Mucosa of rectum (tissue), 2 donors: Measurements from ENCODE around the gene PPP6C.
"Not testable (repeated sequence)": the region's sequence is repeated elsewhere in the genome, so short reads cannot be mapped to it uniquely, and the experiment has no call there.

Source experiments
- H3K27ac ChIP-seq, 2 donors: one replicate each; pipeline ENCODE4 v1.7.0; 2013; ENCODE audit warnings: inconsistent platforms in 2 of 2, low read depth in 2 of 2, low read length in 2 of 2
- H3K27me3 ChIP-seq, 2 donors: one replicate each; pipeline ENCODE4 v1.7.0; 2013; ENCODE audit warnings: low read length in 2 of 2; ENCODE audit not compliant: control insufficient read depth in 2 of 2, insufficient read depth in 2 of 2
- H3K36me3 ChIP-seq, 2 donors: one replicate each; pipeline ENCODE4 v1.7.0; 2013; ENCODE audit warnings: low read length in 2 of 2; ENCODE audit not compliant: control insufficient read depth in 2 of 2, insufficient read depth in 2 of 2
- H3K4me1 ChIP-seq, 2 donors: one replicate each; pipeline ENCODE4 v1.7.0; 2013; ENCODE audit warnings: low read length in 2 of 2, mild to moderate bottlenecking in 1 of 2; ENCODE audit not compliant: control insufficient read depth in 2 of 2, insufficient read depth in 2 of 2
- H3K4me3 ChIP-seq, 2 donors: one replicate each; pipeline ENCODE4 v1.7.0; 2013; ENCODE audit warnings: low read length in 2 of 2
- H3K9ac ChIP-seq, 2 donors: one replicate each; pipeline ENCODE4 v1.7.0; 2013; ENCODE audit warnings: low read length in 2 of 2, low read depth in 1 of 2, mild to moderate bottlenecking in 1 of 2
- H3K9me3 ChIP-seq, 2 donors: one replicate each; pipeline ENCODE4 v1.7.0; 2013; ENCODE audit warnings: low read length in 2 of 2; ENCODE audit not compliant: control insufficient read depth in 2 of 2
- donor health status: healthy.
- donor health status: Normal muscosa, but diverticular disease.

The PPP6C gene

DNA sequence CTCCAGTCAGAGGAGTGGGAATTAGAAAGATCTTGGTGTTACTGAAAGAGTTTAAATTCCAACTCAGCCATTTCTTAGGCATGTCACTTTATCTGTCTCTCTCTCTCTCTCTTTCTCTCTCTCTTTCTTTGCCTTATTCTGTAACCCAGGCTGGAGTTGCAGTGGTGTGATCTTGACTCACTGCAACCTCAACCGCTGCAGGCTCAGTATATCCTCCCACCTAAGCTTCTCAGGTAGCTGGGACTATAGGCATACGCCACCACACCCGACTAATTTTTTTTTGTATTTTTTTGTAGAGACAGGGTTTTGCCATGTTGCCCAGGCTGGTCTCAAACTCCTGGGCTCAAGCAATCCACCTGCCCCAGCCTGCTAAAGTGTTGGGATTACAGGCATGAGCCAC is 29.0 kb upstream of the PPP6C start:
- no peaks in the 10 kb centered on the region for H3K4me1 ChIP-seq
- peaks cover 0 to 10% of the 10 kb centered on the region in 2 donors for H3K36me3 ChIP-seq
- no peaks in the 10 kb centered on the region for H3K9me3 ChIP-seq
- H3K27me3 ChIP-seq = no peaks in the 10 kb centered on the region
- H3K4me3 ChIP-seq = no peak overlapping the region
- H3K9ac ChIP-seq = no peak overlapping the region
- no peak overlapping the region for H3K27ac ChIP-seq

DNA sequence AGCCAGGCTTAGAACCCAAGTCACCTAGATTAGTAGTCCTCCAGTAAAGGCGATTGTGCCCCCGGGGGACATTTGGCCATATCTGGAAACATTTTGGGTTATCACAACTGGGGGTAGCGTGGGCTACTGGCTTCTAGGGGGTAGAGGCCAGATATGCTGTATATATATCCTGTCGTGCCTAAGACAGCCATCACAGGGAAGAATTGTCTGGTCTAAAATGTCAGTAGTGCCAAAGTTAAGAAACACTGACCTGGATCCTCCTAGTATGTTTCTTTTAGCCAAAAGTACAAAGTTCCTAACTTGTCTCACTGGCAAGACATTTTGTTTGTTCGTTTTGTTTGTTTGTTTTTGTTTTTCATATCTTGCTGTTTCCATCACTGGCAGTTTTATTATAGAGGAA is 24.6 kb upstream of the PPP6C start:
- Histone ChIP-seq H3K9ac (no peak overlapping the region), H3K9me3 (no peaks in the 10 kb centered on the region), H3K4me3 (no peak overlapping the region), H3K4me1 (no peaks in the 10 kb centered on the region), H3K27ac (no peak overlapping the region), H3K36me3 (peaks cover 0 to 18% of the 10 kb centered on the region in 2 donors), H3K27me3 (no peaks in the 10 kb centered on the region)

DNA sequence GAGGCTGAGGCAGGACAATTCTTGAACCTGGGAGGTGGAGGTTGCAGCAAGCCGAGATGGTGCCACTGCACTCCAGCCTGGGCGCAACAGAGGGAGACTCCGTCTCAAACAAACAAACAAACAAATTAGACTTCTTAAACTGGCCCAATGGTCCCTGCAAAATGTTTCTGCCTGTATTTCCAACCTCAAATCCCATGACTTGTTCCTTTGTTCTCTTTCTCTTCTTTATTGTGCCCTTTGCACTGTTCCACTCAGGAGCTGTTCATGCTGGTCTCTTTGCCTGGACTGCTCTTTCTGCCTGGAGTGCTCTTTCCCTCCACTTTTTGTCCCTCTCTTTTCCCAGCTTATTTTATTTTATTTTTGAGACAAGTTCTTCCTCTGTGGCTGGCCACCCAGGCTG is 14.9 kb upstream of the PPP6C start:
- peaks cover 14 to 15% of the 10 kb centered on the region in 2 donors for H3K36me3 ChIP-seq
- H3K9me3 ChIP-seq = no peaks in the 10 kb centered on the region
- no peak overlapping the region for H3K4me3 ChIP-seq
- H3K27ac ChIP-seq = no peak overlapping the region
- no peaks in the 10 kb centered on the region for H3K27me3 ChIP-seq
- no peak overlapping the region for H3K9ac ChIP-seq
- H3K4me1 ChIP-seq = peaks cover 5% of the 10 kb centered on the region in 2 donors

DNA sequence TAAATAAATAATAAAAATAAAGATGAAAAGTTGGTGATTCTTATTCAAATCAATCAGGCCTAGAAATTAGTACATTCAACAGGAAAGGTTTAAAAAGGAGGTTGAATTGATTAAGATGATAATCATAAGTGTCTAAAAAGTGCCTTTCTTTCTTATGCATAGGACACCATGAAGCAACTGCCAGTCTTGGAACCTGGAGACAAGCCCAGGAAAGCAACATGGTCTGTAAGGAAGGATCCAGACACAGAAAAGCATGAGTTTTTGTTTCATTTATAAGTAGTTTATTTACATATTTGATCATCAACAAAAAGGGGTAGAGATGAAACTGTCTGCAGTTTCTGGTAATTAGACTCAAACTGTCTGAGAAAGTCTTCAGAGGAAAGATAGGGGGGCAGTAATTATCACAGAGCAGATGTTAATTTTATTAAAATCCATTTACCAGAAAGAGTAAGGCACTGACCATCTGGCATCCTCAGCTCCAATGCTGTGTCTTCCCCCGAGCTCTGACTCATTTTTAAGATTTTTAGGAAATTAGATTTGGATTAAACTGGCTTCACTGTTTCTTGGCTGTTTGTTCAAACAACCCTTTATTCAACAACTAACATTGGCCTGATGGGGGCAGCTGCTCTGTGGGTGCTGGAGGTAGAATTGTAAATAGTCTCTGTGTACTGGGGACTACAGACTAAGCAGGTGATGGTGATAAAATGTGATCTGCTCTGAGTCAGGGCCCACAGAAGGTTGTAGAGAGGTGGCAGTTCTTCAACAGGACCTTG is 13.4 kb upstream of the PPP6C start:
- H3K27ac ChIP-seq = no peak overlapping the region
- peaks cover 5 to 7% of the 10 kb centered on the region in 2 donors for H3K4me1 ChIP-seq
- H3K9ac ChIP-seq = no peak overlapping the region
- H3K36me3 ChIP-seq = peaks cover 14 to 15% of the 10 kb centered on the region in 2 donors
- no peaks in the 10 kb centered on the region for H3K27me3 ChIP-seq
- H3K9me3 ChIP-seq = no peaks in the 10 kb centered on the region
- no peak overlapping the region for H3K4me3 ChIP-seq

DNA sequence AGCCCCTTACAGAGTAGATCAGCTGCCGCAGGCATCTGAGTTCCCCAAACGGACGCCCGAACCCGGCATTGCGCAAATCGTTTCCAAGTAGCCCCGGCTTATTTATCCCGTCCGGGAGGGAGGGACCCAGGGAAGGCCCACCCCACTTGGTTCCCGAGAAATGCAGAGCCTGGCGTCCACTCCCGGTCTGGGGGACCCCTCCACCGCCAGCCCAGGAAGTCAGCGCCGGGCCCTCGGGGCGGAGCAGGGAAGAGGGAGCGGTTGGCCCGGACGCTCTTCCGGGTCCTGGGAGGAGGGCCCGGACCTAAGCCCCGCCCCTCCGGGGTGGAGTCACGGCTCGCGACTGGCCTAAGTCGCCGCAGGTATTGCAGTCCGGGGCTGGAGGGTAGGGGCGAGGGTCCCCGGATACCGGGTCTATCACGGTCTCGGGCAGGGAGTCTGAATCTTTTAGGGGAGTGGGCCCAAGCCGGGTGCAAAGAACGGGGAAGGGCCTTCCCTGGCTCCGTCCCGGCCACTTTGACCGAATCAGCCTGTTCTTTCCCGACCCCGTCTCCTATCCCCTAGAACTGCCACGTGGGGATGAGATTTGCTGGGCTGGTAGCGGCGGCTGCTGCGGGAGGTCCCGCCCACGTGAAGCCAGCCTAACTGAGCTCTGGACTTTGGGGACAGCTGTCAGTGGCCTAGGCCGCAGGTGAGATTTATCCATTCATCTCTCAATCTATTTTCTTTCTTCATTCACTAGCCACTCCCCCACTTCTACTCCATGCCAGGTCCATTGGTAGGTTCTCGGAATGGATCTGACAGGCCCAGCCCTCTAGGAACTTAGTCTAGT is 10.8 kb upstream of the PPP6C start, which contains the start of gene RABEPK:
Gene RABEPK (plus strand): TSS at position 327 of the 832 bp plus-strand sequence. CDS start 2,472 bp downstream, outside the sequence.
- H3K27me3 ChIP-seq = no peaks in the 10 kb centered on the region

DNA sequence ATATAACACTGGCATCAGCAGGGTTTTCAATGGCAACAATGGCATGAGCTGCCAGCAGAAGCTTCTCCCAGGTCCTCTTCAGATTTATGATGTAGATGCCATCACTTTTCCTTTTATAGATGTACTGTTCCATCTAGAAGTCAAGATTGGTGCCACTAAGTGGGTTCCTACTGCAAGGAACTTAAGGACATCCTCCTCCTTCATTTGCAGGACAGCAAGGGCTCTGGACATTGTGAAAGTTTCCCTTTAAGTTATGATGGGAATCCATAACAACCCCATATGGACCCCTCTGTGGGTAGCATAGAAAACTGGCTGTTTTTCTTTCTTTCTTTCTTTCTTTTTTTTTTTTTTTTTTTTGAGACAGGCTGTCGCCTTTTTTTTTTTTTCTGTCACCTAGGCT is 6.0 kb upstream of the PPP6C start:
- not testable (repeated sequence) for H3K27me3 ChIP-seq, H3K9ac ChIP-seq, H3K4me1 ChIP-seq, H3K9me3 ChIP-seq, H3K27ac ChIP-seq, H3K36me3 ChIP-seq, H3K4me3 ChIP-seq

More for the DNA sequence above, 10.8 kb upstream of the PPP6C start, which contains the start of gene RABEPK:
- no peaks in the 10 kb centered on the region for H3K9me3 ChIP-seq
- H3K4me3 ChIP-seq = peak within 1 kb of the TSS; percentile 89 to 99
- peaks cover 5 to 7% of the 10 kb centered on the region in 2 donors for H3K4me1 ChIP-seq
- peaks cover 3 to 4% of the 10 kb centered on the region in 2 donors for H3K36me3 ChIP-seq
- H3K9ac ChIP-seq = peak within 1 kb of the TSS; percentile 93
- peak within 1 kb of the TSS; percentile 92 to 93 for H3K27ac ChIP-seq

DNA sequence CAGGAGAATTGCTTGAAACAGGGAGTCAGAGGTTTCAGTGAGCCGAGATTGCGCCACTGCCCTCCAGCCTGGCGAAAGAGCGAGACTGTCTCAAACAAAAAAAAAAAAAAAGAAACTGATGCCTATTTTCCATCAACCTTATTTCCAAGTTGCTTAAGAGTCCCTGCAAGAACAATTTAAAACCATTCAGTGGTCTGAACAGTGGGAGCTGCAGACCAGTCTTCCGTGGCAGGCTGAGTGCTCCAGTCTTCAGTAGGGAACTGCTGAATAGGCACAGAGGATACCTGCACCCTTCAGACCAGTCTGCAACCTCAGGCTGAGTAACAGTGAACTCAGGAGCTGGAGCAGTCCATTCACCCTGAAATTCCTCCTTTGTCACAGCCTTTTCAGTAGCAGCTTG is 4.9 kb upstream of the PPP6C start:
- H3K36me3 ChIP-seq, H3K4me3 ChIP-seq, H3K4me1 ChIP-seq, H3K27me3 ChIP-seq, H3K9me3 ChIP-seq, H3K9ac ChIP-seq, H3K27ac ChIP-seq: not testable (repeated sequence)

DNA sequence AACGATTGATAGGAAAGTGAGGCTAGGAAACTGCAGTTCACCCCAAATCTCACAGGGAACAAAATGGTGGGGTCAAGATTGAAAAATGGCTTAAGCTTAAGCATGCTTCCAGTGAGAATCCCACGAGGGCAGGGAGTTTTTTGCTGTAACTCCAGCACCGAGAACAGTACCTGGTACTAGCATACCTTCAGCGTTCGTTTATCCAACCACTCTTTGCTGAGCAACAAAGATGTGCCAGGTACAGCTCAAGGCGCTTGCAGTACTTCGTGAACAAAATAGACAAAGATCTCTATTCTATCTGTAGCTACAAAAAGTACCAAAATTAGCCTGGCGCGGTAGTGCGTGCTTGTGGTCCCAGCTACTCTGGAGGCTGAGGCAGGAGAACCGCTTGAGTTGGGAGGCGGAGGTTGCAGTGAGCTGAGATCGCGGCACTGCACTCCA is 778 bp upstream of the PPP6C start:
- Histone ChIP-seq H3K27me3 (no peaks in the 10 kb centered on the region), H3K9ac (peak overlapping the region; percentile 95 to 97), H3K4me1 (peaks cover 0 to 12% of the 10 kb centered on the region in 2 donors), H3K36me3 (no peaks in the 10 kb centered on the region), H3K4me3 (peak overlapping the region; percentile 91 to 96), H3K27ac (peak overlapping the region; percentile 86 to 88), H3K9me3 (no peaks in the 10 kb centered on the region)

DNA sequence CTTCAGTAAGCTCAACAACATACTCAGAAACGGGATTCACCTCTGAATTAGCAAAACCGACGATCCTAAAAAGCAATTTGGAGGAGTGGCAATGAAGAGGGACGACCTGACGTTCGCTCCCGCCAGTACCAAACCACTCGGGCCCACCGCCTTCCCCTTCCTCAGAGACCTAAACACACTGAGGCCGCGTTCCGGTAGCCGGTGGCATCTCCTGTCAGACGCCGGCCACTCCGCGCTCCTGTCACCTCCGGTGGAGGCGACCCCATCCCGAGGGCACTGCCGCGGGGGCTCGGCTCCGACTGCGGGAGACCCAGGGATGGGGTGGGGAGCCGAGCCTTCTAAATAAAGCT is 617 bp downstream of the PPP6C start:
- no peaks in the 10 kb centered on the region for H3K36me3 ChIP-seq
- no peaks in the 10 kb centered on the region for H3K9me3 ChIP-seq
- H3K27me3 ChIP-seq = no peaks in the 10 kb centered on the region
- peaks cover 3 to 13% of the 10 kb centered on the region in 2 donors for H3K4me1 ChIP-seq
- peak overlapping the region; percentile 95 to 97 for H3K9ac ChIP-seq
- peak overlapping the region; percentile 86 to 88 for H3K27ac ChIP-seq
- H3K4me3 ChIP-seq = peak overlapping the region; percentile 91 to 96

DNA sequence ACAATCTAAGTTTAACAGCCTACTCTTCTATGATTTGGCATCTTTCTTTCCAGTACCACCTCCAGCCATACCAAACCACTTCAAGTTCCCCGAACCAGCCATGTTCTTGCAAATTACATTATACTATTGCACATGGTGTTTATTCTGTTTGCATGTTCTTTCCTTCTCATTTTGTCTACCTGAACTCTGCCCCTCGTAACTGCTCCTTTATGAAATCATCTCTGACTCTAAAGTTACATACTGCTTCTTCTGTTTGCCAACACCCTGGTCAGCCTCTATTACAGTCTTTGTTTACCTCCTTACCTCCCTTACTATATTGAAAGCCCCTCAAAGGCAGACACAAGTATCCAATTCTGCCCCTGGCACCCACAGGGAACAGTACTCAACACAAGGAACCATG is 6.0 kb downstream of the PPP6C start:
- H3K27me3 ChIP-seq = no peaks in the 10 kb centered on the region
- peak overlapping the region in 1 of 2 donors; percentile 32 for H3K4me3 ChIP-seq
- no peaks in the 10 kb centered on the region for H3K36me3 ChIP-seq
- H3K4me1 ChIP-seq = peaks cover 13 to 19% of the 10 kb centered on the region in 2 donors
- H3K27ac ChIP-seq = peak overlapping the region; percentile 43 to 73
- H3K9ac ChIP-seq = peak overlapping the region in 1 of 2 donors; percentile 42
- no peaks in the 10 kb centered on the region for H3K9me3 ChIP-seq
